Stimulated activated CD8-positive, alpha-beta memory T cell treated with anti-CD3 and anti-CD28 coated beads, Interleukin-4, amount 100 ng/mL, for 48 hours (primary cell): ENCODE results near the gene XAGE3.

Experiments
- DNase-seq: peaks from one replicate; pipeline ENCODE4 v3.0.0-alpha.2; 2020

The XAGE3 gene

GRCh38 chrX:52830551-52830950 is 37.3 kb downstream of the XAGE3 start:
- DNase-seq: no peak

GRCh38 chrX:52824608-52825007 is 43.3 kb downstream of the XAGE3 start:
- DNase-seq: no peak

- no peak for DNase-seq
Observed at GRCh38 chrX:52821079-52821760, 46.7 kb downstream of the XAGE3 start.

GRCh38 chrX:52819788-52820187 is 48.1 kb downstream of the XAGE3 start:
- no peak for DNase-seq
